ENCODE results near the gene PTDSS2.
"Not testable (repeated sequence)": the region's sequence is repeated elsewhere in the genome, so short reads cannot be mapped to it uniquely, and the experiment has no call there.

DNA sequence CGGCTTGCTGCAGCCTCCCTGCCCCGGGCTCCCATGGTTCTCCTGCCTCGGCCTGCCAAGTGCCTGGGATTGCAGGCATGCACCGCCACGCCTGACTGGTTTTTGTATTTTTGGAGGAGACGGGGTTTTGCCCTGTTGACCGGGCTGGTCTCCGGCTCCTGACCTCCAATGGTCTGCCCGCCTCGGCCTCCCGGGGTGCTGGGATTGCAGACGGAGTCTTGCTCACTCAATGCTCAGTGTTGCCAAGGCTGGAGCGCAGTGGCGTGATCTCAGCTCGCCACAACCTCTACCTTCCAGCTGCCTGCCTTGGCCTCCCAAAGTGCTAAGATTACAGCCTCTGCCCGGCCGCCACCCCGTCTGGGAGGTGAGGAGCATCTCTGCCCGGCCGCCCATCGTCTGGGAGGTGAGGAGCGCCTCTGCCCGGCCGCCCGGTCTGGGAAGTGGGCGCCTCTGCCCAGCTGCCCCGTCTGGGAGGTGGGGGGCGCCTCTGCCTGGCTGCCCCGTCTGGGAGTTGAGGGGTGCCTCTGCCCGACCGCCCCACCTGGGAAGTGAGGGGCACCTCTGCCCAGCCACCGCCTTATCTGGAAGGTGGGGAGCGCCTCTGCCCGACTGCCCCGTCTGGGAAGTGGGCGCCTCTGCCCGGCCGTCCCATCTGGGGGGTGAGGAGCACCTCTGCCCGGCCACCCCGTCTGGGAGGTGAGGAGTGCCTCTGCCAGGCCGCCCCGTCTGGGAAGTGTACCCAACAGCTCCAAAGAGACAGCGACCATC lies 67.0 kb downstream of the PTDSS2 start:
- TF ChIP-seq, protein P1, sequence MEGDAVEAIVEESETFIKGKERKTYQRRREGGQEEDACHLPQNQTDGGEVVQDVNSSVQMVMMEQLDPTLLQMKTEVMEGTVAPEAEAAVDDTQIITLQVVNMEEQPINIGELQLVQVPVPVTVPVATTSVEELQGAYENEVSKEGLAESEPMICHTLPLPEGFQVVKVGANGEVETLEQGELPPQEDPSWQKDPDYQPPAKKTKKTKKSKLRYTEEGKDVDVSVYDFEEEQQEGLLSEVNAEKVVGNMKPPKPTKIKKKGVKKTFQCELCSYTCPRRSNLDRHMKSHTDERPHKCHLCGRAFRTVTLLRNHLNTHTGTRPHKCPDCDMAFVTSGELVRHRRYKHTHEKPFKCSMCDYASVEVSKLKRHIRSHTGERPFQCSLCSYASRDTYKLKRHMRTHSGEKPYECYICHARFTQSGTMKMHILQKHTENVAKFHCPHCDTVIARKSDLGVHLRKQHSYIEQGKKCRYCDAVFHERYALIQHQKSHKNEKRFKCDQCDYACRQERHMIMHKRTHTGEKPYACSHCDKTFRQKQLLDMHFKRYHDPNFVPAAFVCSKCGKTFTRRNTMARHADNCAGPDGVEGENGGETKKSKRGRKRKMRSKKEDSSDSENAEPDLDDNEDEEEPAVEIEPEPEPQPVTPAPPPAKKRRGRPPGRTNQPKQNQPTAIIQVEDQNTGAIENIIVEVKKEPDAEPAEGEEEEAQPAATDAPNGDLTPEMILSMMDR (IDR thresholded peaks at IDR 0.05): not testable (repeated sequence)
- not testable (repeated sequence) for TF ChIP-seq POLR2AphosphoS5, POLR2A (IDR thresholded peaks at IDR 0.05)
